ENCODE results near the gene CDC42. TPM values are rescaled to one million over a fixed set of nuclear protein-coding genes. Genes with fewer than 3 reads are reported as not detected.
A peak's percentile ranks its signal among the peaks of the same experiment; 100 is the strongest.

CDC42 gene
- total and polyA plus RNA-seq, 7 donors, result 173 to 375 (median 246) TPM

DNA sequence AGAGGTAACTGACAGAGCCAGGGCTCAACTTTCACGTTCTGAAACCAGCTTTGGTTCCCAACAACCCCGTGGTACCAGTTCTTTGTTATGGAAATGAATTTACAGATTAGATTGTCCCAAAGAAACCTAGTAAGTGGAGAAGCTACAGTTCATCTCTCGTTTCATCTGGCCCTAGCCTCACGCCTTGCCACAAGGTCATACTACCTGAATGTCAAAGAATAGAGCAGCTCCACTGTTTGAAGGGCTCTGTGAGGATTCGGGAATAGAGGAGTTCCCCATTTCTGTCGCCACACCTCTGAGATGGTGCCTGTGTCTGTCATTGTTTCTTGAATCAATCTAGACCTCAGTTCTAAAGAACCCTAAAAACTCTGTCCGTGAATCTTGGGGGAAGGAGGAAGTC lies 15.0 kb upstream of the CDC42 start:
- H3K27ac ChIP-seq, result no peak overlapping the region
- H3K27me3 ChIP-seq, result no peaks in the 10 kb centered on the region
- 85 to 87% methylated on average over 7 of the region's 7 CpGs for WGBS, 2 donors
- H3K36me3 ChIP-seq, result no peaks in the 10 kb centered on the region
- no peak for TF ChIP-seq POLR2AphosphoS5 (IDR thresholded peaks at IDR 0.05)
- TF ChIP-seq EP300 (IDR thresholded peaks at IDR 0.05), result no peak
- no peak for TF ChIP-seq POLR2A (IDR thresholded peaks at IDR 0.05)
- TF ChIP-seq, protein P1, sequence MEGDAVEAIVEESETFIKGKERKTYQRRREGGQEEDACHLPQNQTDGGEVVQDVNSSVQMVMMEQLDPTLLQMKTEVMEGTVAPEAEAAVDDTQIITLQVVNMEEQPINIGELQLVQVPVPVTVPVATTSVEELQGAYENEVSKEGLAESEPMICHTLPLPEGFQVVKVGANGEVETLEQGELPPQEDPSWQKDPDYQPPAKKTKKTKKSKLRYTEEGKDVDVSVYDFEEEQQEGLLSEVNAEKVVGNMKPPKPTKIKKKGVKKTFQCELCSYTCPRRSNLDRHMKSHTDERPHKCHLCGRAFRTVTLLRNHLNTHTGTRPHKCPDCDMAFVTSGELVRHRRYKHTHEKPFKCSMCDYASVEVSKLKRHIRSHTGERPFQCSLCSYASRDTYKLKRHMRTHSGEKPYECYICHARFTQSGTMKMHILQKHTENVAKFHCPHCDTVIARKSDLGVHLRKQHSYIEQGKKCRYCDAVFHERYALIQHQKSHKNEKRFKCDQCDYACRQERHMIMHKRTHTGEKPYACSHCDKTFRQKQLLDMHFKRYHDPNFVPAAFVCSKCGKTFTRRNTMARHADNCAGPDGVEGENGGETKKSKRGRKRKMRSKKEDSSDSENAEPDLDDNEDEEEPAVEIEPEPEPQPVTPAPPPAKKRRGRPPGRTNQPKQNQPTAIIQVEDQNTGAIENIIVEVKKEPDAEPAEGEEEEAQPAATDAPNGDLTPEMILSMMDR (IDR thresholded peaks at IDR 0.05), result no peak
- intact Hi-C loops (cut with DNase I), result no loop called here
- H3K4me1 ChIP-seq, result peaks cover 0 to 13% (median 7%) of the 10 kb centered on the region in 4 donors
- H3K9me3 ChIP-seq, result no peaks in the 10 kb centered on the region
- H3K4me3 ChIP-seq, result no peak overlapping the region
- DNase-seq, result no peak

DNA sequence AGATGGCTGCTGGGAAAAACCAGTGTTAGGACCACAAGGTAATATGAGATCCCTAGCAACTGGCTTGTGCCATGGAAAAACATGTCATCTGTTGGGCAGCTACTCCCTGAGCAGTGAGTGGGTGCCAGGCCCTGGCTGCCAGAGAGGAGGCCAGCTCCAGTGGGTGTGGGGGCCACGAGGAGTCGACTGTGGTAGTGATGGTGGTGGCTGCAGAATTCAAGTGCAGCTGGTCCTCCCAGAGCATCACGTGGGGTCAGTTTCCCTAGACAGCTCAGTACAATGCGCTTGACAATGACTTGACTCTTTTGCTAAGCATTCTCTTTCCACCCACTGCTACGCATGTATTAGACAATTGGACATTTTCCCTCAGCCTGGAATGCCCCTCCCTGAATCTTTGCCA lies 14.5 kb upstream of the CDC42 start:
- no peak for TF ChIP-seq POLR2A (IDR thresholded peaks at IDR 0.05)
- no peak for TF ChIP-seq POLR2AphosphoS5 (IDR thresholded peaks at IDR 0.05)
- TF ChIP-seq, protein P1 (IDR thresholded peaks at IDR 0.05), result no peak
- no peak for TF ChIP-seq EP300 (IDR thresholded peaks at IDR 0.05)
- Histone ChIP-seq H3K9me3 (no peaks in the 10 kb centered on the region), H3K27ac (no peak overlapping the region), H3K4me3 (no peak overlapping the region), H3K27me3 (no peaks in the 10 kb centered on the region), H3K36me3 (no peaks in the 10 kb centered on the region), H3K4me1 (peaks cover 0 to 9% (median 4%) of the 10 kb centered on the region in 4 donors)
- DNase-seq, result no peak
- WGBS, 2 donors, result 92 to 94% methylated on average over 5 of the region's 5 CpGs
- intact Hi-C loops (cut with DNase I), result no loop called here

DNA sequence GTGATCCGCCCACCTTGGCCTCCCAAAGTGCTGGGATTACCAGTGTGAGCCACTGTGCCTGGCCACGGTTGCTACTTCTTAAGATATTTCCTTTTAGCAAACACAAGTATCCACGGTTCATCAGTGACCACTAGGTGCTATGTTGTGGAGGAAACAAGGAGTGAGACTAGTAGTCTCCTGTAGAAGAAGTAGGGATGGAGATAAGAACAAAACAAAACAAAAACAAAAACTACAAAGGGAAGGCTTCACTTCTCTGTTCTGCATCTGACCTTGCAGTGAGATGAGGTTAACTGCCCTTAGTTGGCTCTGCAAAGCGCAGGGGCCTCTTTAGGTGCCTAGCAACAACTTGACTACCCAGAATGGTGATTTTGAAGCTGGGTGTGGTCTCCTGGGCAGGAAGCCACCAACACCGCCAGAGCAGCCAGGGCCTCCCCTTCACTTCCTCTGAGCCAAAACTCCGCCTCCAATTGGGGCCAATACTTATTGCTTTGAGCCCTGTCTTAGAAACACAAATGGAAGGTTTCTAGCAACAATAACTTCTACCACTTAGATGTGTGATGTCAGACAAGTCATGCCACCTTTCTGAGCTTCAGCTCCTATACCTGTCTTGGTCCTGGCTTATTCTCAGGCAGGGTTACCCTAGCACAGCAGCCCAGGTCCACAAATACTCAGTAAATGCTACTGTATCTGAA lies 12.8 kb upstream of the CDC42 start:
- H3K36me3 ChIP-seq, result no peaks in the 10 kb centered on the region
- peak overlapping the region in 3 of 4 donors; percentile 6 to 57 (median 31) for H3K27ac ChIP-seq
- intact Hi-C loops (cut with DNase I), result no loop called here
- H3K4me1 ChIP-seq, result peaks cover 0 to 9% (median 3%) of the 10 kb centered on the region in 4 donors
- no peaks in the 10 kb centered on the region for H3K27me3 ChIP-seq
- H3K4me3 ChIP-seq, result no peak overlapping the region
- H3K9me3 ChIP-seq, result no peaks in the 10 kb centered on the region
- peak; percentile 71 for DNase-seq
- 18 to 24% methylated on average over 6 of the region's 6 CpGs for WGBS, 2 donors
- no peak for TF ChIP-seq POLR2A (IDR thresholded peaks at IDR 0.05)
- TF ChIP-seq POLR2AphosphoS5 (IDR thresholded peaks at IDR 0.05), result no peak
- TF ChIP-seq EP300 (IDR thresholded peaks at IDR 0.05), result no peak

- no peaks in the 10 kb centered on the region for H3K36me3 ChIP-seq
- no peak overlapping the region for H3K4me3 ChIP-seq
- H3K4me1 ChIP-seq, result peaks cover 0 to 9% (median 3%) of the 10 kb centered on the region in 4 donors
- intact Hi-C loops (cut with DNase I), result no loop called here
- TF ChIP-seq, protein P1 (IDR thresholded peaks at IDR 0.05), result no peak
- TF ChIP-seq POLR2AphosphoS5 (IDR thresholded peaks at IDR 0.05) (no peak), POLR2A (IDR thresholded peaks at IDR 0.05) (no peak), EP300 (IDR thresholded peaks at IDR 0.05) (no peak)
- peak overlapping the region in 3 of 4 donors; percentile 6 to 57 (median 31) for H3K27ac ChIP-seq
- WGBS, 2 donors, result 89% methylated on average over 5 of the region's 5 CpGs
- no peaks in the 10 kb centered on the region for H3K27me3 ChIP-seq
- no peaks in the 10 kb centered on the region for H3K9me3 ChIP-seq
- no peak for DNase-seq
Observed at GRCh38 chr1:22040286-22040623, 12.3 kb upstream of the CDC42 start.

GRCh38 chr1:22041505-22041904 lies 11.0 kb upstream of the CDC42 start:
- H3K27me3 ChIP-seq, result no peaks in the 10 kb centered on the region
- DNase-seq, result no peak
- no peak overlapping the region for H3K4me3 ChIP-seq
- 81 to 96% methylated on average over 1 of the region's 1 CpG for WGBS, 2 donors
- no peak overlapping the region for H3K27ac ChIP-seq
- TF ChIP-seq, protein P1 (IDR thresholded peaks at IDR 0.05), result no peak
- TF ChIP-seq POLR2AphosphoS5 (IDR thresholded peaks at IDR 0.05) (no peak), EP300 (IDR thresholded peaks at IDR 0.05) (no peak), POLR2A (IDR thresholded peaks at IDR 0.05) (no peak)
- H3K9me3 ChIP-seq, result no peaks in the 10 kb centered on the region
- peaks cover 0 to 9% (median 3%) of the 10 kb centered on the region in 4 donors for H3K4me1 ChIP-seq
- intact Hi-C loops (cut with DNase I), result no loop called here
- no peaks in the 10 kb centered on the region for H3K36me3 ChIP-seq
